ENCODE data around the gene IMPA2.
A peak's percentile ranks its signal among the peaks of the same experiment; 100 is the strongest.
"Not testable (repeated sequence)": the region's sequence is repeated elsewhere in the genome, so short reads cannot be mapped to it uniquely, and the experiment has no call there.

The IMPA2 gene

GRCh38 chr18:11944252-11944651, 37.1 kb upstream of the IMPA2 start:
- no peak for DNase-seq (ENCODE audit: low spot score)
- TF ChIP-seq CTCF (IDR thresholded peaks at IDR 0.05; ENCODE audit: poor library complexity, severe bottlenecking), result no peak
- no peaks in the 10 kb centered on the region for H3K36me3 ChIP-seq (ENCODE audit: low read depth)
- no peak overlapping the region for H3K4me3 ChIP-seq (ENCODE audit: severe bottlenecking)
- H3K27me3 ChIP-seq (ENCODE audit: insufficient read depth, poor library complexity, severe bottlenecking), result no peaks in the 10 kb centered on the region
- H3K4me1 ChIP-seq (ENCODE audit: insufficient read depth, poor library complexity, severe bottlenecking), result peaks cover 12% of the 10 kb centered on the region
- no peak overlapping the region for H3K27ac ChIP-seq (ENCODE audit: poor library complexity, severe bottlenecking)
- no peak for ATAC-seq (ENCODE audit: low read depth)
- H3K9me3 ChIP-seq (ENCODE audit: severe bottlenecking), result no peaks in the 10 kb centered on the region

GRCh38 chr18:11944786-11945185, 36.5 kb upstream of the IMPA2 start:
- Histone ChIP-seq H3K4me1 (ENCODE audit: insufficient read depth, poor library complexity, severe bottlenecking) (peaks cover 12% of the 10 kb centered on the region), H3K27me3 (ENCODE audit: insufficient read depth, poor library complexity, severe bottlenecking) (no peaks in the 10 kb centered on the region), H3K9me3 (ENCODE audit: severe bottlenecking) (no peaks in the 10 kb centered on the region), H3K36me3 (ENCODE audit: low read depth) (no peaks in the 10 kb centered on the region), H3K27ac (ENCODE audit: poor library complexity, severe bottlenecking) (no peak overlapping the region), H3K4me3 (ENCODE audit: severe bottlenecking) (no peak overlapping the region)
- no peak for TF ChIP-seq CTCF (IDR thresholded peaks at IDR 0.05; ENCODE audit: poor library complexity, severe bottlenecking)
- ATAC-seq (ENCODE audit: low read depth), result no peak
- DNase-seq (ENCODE audit: low spot score), result no peak

- not testable (repeated sequence) for ATAC-seq (ENCODE audit: low read depth); H3K27me3 ChIP-seq (ENCODE audit: insufficient read depth, poor library complexity, severe bottlenecking); DNase-seq (ENCODE audit: low spot score); H3K9me3 ChIP-seq (ENCODE audit: severe bottlenecking); H3K36me3 ChIP-seq (ENCODE audit: low read depth); H3K4me3 ChIP-seq (ENCODE audit: severe bottlenecking)
- Histone ChIP-seq H3K4me1 (ENCODE audit: insufficient read depth, poor library complexity, severe bottlenecking) (peaks cover 12% of the 10 kb centered on the region), H3K27ac (ENCODE audit: poor library complexity, severe bottlenecking) (peak overlapping the region; percentile 38)
Measured at GRCh38 chr18:11945834-11946659, 35.3 kb upstream of the IMPA2 start.

- DNase-seq (ENCODE audit: low spot score), result no peak
- ATAC-seq (ENCODE audit: low read depth), result peak; percentile 52
- H3K27ac ChIP-seq (ENCODE audit: poor library complexity, severe bottlenecking), result peak overlapping the region; percentile 38
- no peaks in the 10 kb centered on the region for H3K27me3 ChIP-seq (ENCODE audit: insufficient read depth, poor library complexity, severe bottlenecking)
- peak overlapping the region; percentile 9 for H3K4me3 ChIP-seq (ENCODE audit: severe bottlenecking)
- H3K4me1 ChIP-seq (ENCODE audit: insufficient read depth, poor library complexity, severe bottlenecking), result peaks cover 12% of the 10 kb centered on the region
- no peaks in the 10 kb centered on the region for H3K9me3 ChIP-seq (ENCODE audit: severe bottlenecking)
- TF ChIP-seq CTCF (IDR thresholded peaks at IDR 0.05; ENCODE audit: poor library complexity, severe bottlenecking), result no peak
- no peaks in the 10 kb centered on the region for H3K36me3 ChIP-seq (ENCODE audit: low read depth)
Measured at GRCh38 chr18:11946756-11947155, 34.6 kb upstream of the IMPA2 start.

- DNase-seq (ENCODE audit: low spot score), result peak; percentile 86
- H3K27me3 ChIP-seq (ENCODE audit: insufficient read depth, poor library complexity, severe bottlenecking), result no peaks in the 10 kb centered on the region
- no peak for TF ChIP-seq CTCF (IDR thresholded peaks at IDR 0.05; ENCODE audit: poor library complexity, severe bottlenecking)
- peak; percentile 93 for ATAC-seq (ENCODE audit: low read depth)
- peak overlapping the region; percentile 9 for H3K4me3 ChIP-seq (ENCODE audit: severe bottlenecking)
- peak overlapping the region; percentile 38 for H3K27ac ChIP-seq (ENCODE audit: poor library complexity, severe bottlenecking)
- no peaks in the 10 kb centered on the region for H3K36me3 ChIP-seq (ENCODE audit: low read depth)
- no peaks in the 10 kb centered on the region for H3K9me3 ChIP-seq (ENCODE audit: severe bottlenecking)
- H3K4me1 ChIP-seq (ENCODE audit: insufficient read depth, poor library complexity, severe bottlenecking), result peaks cover 12% of the 10 kb centered on the region
Measured at GRCh38 chr18:11947214-11948191, 33.8 kb upstream of the IMPA2 start.

All from RWPE2 (cell line).